GM19324 (cell line): ENCODE data around the gene RAB19.

Experiments used
- ATAC-seq: cut with Tn5 transposase; IDR thresholded peaks from one replicate; pipeline ENCODE4 v1.9.1; 2021; ENCODE audit warnings: mild to moderate bottlenecking, moderate library complexity; ENCODE audit not compliant: unreplicated experiment, low FRiP score

RAB19 gene, protein sequence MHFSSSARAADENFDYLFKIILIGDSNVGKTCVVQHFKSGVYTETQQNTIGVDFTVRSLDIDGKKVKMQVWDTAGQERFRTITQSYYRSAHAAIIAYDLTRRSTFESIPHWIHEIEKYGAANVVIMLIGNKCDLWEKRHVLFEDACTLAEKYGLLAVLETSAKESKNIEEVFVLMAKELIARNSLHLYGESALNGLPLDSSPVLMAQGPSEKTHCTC

GRCh38 chr7:140403878-140404564, at the start of gene RAB19:
Gene RAB19, plus strand, starts transcription at chr7:140404058. Its CDS starts 3,589 bp downstream, at chr7:140407647.
- ATAC-seq, result no peak

- no peak for ATAC-seq
Measured at GRCh38 chr7:140358024-140358411, 45.8 kb upstream of the RAB19 start.

DNA sequence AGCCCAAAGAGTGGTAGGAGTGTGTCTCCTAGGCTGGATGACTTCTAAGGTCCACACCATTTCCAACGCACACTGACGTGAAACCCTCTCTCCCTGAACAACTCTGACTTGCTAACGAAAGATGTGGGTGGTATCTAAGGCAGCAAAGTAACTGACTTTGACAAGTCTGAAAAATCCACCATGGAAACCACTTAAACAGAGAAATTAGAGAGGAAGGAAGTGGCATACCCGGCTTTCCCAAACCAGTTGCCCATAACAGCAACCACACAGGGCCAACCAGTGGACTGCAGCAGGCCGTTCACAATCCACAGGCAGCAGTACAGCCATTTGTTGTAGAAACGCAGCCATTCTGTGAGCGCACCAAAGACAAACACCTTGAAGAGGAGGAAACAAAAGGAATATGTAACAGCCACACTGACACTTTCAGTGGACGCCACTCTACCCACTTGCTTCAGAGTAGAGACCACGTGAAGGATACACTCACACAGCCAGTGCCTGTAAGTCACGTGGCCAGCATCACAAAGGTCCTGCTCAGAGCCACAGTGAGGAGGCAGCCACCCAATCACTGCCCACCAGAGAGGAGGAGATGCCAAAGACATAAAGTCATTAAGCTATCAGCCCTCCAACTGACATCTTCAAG, 45.3 kb upstream of the RAB19 start:
- ATAC-seq, result no peak

- no peak for ATAC-seq
Measured at GRCh38 chr7:140360697-140361229, 43.1 kb upstream of the RAB19 start.

DNA sequence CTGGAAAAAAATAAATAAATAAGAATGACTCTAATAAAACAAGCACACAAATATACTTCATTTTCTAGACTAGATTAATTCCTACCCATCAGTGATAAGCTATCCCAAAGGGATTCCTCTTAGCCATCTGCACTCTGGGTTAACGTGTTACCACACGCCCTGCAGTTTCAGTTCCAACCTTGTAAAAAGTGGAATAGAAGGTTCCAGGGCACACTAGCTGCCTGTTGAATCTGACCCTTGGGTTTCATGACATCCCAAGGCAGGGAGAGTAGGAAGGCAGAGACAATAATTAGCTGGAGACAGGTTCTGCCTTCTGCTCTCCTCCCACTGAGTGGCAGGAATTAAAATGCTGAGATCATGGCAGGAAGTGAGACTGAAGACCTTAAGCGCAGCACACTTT, 39.0 kb upstream of the RAB19 start:
- ATAC-seq, result no peak

DNA sequence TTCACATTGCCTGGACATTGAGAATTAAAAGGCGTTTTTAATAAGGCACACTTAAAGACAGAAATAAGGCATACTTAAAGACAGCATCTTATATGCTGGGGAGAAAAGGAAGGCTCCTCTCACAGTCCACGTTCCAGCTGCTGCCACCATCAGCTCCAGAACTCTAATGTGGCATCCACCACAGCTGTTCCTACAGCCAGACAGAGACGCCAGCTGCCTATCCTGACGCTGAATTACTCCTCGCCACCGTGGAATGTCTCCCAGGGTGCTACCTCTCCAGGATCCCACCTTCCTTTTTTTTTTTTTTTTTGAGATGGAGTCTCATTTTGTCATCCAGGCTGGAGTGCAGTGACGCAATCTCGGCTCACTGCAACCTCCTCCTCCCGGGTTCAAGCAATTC, 36.3 kb upstream of the RAB19 start:
- no peak for ATAC-seq

DNA sequence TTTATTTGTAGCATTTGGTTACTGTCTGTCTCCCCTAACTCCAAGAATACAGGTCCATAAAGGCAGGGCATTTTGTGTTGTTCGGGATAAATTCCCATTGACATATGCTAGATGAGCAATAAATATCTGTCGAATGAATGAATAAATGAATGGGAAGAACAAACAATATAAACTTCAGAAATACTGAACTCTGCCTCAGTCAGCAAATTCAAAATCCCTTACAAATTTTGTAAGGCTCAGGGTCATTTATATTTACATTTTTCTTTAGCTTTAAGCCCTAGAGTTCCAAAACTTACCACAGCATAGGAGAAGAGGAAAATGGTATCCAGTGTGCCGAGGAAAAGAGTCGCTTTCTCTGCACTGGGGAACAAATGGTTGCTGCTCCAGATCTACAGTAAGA, 34.6 kb upstream of the RAB19 start:
- ATAC-seq, result no peak

- no peak for ATAC-seq
Measured at GRCh38 chr7:140375323-140375722, 28.5 kb upstream of the RAB19 start.

GRCh38 chr7:140375892-140376730, 27.7 kb upstream of the RAB19 start:
- ATAC-seq, result no peak

- no peak for ATAC-seq
Measured at GRCh38 chr7:140383954-140384713, 19.7 kb upstream of the RAB19 start.

GRCh38 chr7:140384894-140385545, 18.8 kb upstream of the RAB19 start:
- ATAC-seq, result no peak

- no peak for ATAC-seq
Measured at GRCh38 chr7:140389445-140389844, 14.4 kb upstream of the RAB19 start.

DNA sequence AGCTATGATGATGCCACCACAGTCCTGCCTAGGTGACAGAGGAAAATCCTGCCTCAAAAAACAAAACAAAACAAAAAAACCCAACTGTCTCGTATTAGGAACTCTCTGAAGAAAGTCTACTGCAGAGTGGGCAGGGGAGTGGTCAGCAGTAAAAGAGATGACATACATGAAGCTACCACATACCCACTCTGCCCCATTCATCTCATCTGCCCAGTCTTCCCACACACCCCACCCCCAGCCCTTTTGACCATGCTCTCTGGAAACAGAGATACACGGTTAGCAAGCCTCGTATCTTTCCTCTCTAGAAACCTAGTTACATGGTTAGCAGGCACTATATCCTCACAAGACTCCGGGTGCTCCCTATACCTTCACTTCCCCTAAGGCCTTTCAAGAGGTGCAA, 13.8 kb upstream of the RAB19 start:
- no peak for ATAC-seq

- no peak for ATAC-seq
Measured at GRCh38 chr7:140390466-140391190, 13.2 kb upstream of the RAB19 start.

GRCh38 chr7:140391634-140392033, 12.2 kb upstream of the RAB19 start:
- ATAC-seq, result no peak

GRCh38 chr7:140393756-140394306, 10.0 kb upstream of the RAB19 start:
- no peak for ATAC-seq

DNA sequence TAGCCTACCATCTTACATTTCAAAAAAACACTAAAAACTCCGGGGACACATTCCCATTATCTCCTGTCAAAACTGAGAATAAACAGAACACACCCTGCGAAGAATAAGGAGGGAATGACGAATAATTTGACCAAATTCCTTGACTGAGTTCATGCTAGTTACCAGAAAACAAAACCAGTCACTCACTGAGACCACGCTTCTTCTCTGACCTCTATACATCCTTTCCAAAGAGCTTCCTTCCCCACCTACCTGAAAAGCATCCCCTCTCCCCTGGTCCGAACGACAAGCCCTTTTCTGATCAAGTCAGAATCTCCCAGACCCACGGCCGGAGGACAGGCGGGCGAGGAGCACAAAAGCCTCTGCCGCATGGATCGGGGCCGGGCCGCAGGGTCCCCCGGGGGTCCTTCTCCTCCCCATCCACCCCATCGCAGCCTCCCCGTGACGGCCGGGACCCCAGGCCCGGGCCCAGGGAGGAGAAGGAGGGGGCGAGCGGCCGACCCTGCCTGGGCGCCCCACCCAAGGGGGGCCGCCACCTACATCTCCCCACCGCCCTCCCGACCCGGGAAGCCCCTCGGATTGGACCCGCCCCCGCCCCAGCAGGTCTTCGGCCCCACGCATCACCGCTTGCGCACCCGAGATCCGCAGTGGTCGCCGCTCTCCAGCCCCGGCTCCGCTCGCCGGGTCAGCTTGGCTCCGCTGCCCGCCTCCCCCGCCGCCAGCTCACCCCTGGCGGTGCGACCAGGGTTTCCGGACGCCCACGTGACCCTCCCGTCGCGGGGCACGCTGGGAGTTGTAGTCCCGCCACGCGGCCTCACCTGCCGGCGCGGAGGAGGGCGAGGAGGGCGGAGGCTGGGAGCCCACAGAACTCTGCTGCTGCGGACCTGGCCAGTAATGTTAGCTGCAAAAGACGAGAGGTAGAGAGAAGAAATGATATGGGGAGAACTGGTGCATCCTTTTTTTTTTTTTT, 5.8 kb upstream of the RAB19 start, which contains the start of gene SLC37A3:
TSS of gene SLC37A3 (minus strand) at position 747 of the 967 bp plus-strand sequence. CDS start 16,004 bp downstream, outside the sequence.
- ATAC-seq, result peak; percentile 94
